HCEC 1CT (cell line): Measurements from ENCODE around the gene ZNF414.

Experiments
- DNase-seq: peaks from one replicate; pipeline ENCODE4 v3.0.0-alpha.2; 2017

The ZNF414 gene

GRCh38 chr19:8461891-8462290 is 52.1 kb downstream of the ZNF414 start:
- DNase-seq, result no peak

- no peak for DNase-seq
These were observed 52.6 kb downstream of the ZNF414 start for GRCh38 chr19:8461376-8461775.

GRCh38 chr19:8460516-8461298 is 53.3 kb downstream of the ZNF414 start:
- no peak for DNase-seq
